Activated T-helper 1 cell treated with anti-CD3 and anti-CD28 coated beads, Interleukin-12 subunit alpha, Interleukin-12 subunit beta, Interleukin-2, Interleukin-4 antibody, amounts not matched to agents 30 ng/mL and 10 ng/mL and 1 ng/mL, durations not matched to agents 14 hours and 24 hours and 36 hours (primary cell): ENCODE measurements around the gene CLIC1. TPM values are rescaled to one million over a fixed set of nuclear protein-coding genes. Genes with fewer than 3 reads are reported as not detected.

ENCODE experiments used
- DNase-seq: peaks from one replicate; pipeline ENCODE4 v3.0.0; 2021; ENCODE audit warnings: low spot score
- H3K27ac Mint-ChIP-seq: one replicate; pipeline ENCODE4 v1.8.0; 2021; ENCODE audit warnings: mild to moderate bottlenecking, mixed read lengths
- H3K27me3 Mint-ChIP-seq: one replicate; pipeline ENCODE4 v1.8.0; 2022; ENCODE audit warnings: mild to moderate bottlenecking, moderate library complexity, mixed read lengths; ENCODE audit not compliant: insufficient read depth
- H3K36me3 Mint-ChIP-seq: one replicate; pipeline ENCODE4 v1.8.0; 2021; ENCODE audit warnings: low read depth, mixed read lengths
- H3K4me1 Mint-ChIP-seq: one replicate; pipeline ENCODE4 v1.8.0; 2021; ENCODE audit warnings: low read depth, mixed read lengths
- H3K4me3 Mint-ChIP-seq: one replicate; pipeline ENCODE4 v1.8.0; 2021; ENCODE audit warnings: mild to moderate bottlenecking, moderate library complexity, mixed read lengths
- H3K9me3 Mint-ChIP-seq: one replicate; pipeline ENCODE4 v1.8.0; 2021; ENCODE audit warnings: mixed read lengths
- intact Hi-C: fragments of 100-400 bp; cut with micrococcal nuclease; formaldehyde crosslinking; loops from one replicate; pipeline ENCODE4 v1.15.1; 2024
- total RNA-seq: library from RNA; stranded (reverse); gene quantifications from 2 replicates; pipeline ENCODE4 v1.2.3, GENCODE V29; 2022

Gene CLIC1
- total RNA-seq, 1 donor from 2014 or later: 399 TPM

GRCh38 chr6:31707701-31708100 is 28.6 kb downstream of the CLIC1 start:
- Mint-ChIP-seq H3K4me3 (no peak overlapping the region), H3K27ac (no peak overlapping the region), H3K4me1 (peaks cover 15% of the 10 kb centered on the region), H3K36me3 (peaks cover 2% of the 10 kb centered on the region), H3K9me3 (no peaks in the 10 kb centered on the region), H3K27me3 (peaks cover 4% of the 10 kb centered on the region)
- DNase-seq: no peak
- intact Hi-C loops: no loop called here

GRCh38 chr6:31706599-31706998 is 29.7 kb downstream of the CLIC1 start, which contains the start of gene LY6G6F:
Gene LY6G6F, plus strand, starts transcription at chr6:31706866. Its CDS starts 41 bp downstream, at chr6:31706907.
- peaks cover 23% of the 10 kb centered on the region for H3K4me1 Mint-ChIP-seq
- peaks cover 5% of the 10 kb centered on the region for H3K36me3 Mint-ChIP-seq
- no peak for DNase-seq
- H3K4me3 Mint-ChIP-seq: no peak within 1 kb of the TSS
- H3K27ac Mint-ChIP-seq: no peak within 1 kb of the TSS
- intact Hi-C loops: no loop called here
- no peaks in the 10 kb centered on the region for H3K27me3 Mint-ChIP-seq
- H3K9me3 Mint-ChIP-seq: no peaks in the 10 kb centered on the region

DNA sequence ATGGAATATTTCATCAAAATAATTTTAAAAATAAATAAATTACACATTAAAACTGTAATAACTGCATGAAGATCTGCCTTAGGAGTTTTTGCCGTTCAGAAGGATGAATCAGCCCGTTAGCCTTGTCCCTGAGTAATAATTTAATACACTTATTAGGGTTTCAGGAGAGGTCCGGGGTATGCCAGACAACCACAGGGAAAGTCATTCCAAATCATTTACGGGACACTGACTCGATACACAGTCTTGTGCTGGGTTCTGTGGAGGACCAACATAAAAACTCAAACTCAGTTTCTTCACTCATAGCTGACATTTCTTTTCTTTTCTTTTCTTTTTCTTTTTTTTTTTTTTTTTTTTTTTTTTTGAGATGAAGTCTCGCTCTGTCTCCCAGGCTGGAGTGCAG is 30.4 kb downstream of the CLIC1 start:
- no peak overlapping the region for H3K4me3 Mint-ChIP-seq
- no peak overlapping the region for H3K27ac Mint-ChIP-seq
- DNase-seq: no peak
- H3K27me3 Mint-ChIP-seq: no peaks in the 10 kb centered on the region
- intact Hi-C loops: no loop called here
- peaks cover 8% of the 10 kb centered on the region for H3K36me3 Mint-ChIP-seq
- H3K4me1 Mint-ChIP-seq: peaks cover 25% of the 10 kb centered on the region
- H3K9me3 Mint-ChIP-seq: no peaks in the 10 kb centered on the region

DNA sequence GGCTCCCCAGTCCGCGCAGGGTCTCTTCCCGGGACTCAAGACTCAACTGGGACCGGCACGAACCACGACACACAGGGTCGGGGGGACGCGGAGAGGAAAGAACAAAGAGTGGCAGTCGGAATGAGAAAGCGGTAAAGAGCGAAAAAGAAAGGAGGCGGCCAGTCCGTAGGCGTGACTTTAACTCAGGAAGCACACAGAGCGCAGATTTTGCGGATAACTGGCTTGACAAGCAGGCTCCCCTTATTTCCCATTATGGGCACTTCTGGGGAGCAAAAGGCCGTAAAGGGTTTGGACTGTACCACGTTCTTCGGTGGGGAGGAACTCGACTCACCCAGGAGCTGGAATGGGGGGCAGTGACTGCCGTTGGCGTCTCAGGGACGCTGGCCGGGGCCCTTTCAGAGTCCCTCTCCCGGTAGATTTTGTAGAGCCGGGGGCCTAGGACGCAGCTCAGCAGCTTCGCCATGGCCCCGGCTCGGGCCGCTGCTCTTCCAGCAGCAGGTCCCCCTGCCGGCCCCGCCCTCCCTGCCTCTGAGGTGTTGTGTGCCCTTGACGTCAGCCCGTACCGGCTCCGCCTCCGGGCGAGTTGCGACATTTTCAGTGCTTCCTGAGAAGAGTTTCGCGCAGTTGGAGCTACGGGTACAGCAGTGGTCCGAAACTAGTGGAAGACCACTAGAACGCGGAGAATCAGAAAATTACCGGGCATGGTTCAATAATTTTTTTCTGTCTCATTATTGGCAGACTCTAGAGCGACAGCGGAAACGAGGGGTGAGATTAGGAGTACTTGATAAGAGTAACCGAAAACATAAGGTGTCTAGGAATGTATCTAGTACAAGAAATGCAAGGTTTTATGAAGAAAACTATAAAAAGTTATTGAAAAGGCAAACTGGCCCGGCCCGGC is 33.3 kb downstream of the CLIC1 start, which contains the start of gene ABHD16A:
ABHD16A (minus strand) TSS at position 506 of the 898 bp plus-strand sequence; CDS start at position 463, 43 bp downstream.
- Mint-ChIP-seq H3K4me3 (peak within 1 kb of the TSS; percentile 98), H3K36me3 (peaks cover 14% of the 10 kb centered on the region)

GRCh38 chr6:31702405-31702818 is 33.9 kb downstream of the CLIC1 start:
- Mint-ChIP-seq H3K4me1 (peaks cover 31% of the 10 kb centered on the region), H3K36me3 (peaks cover 18% of the 10 kb centered on the region), H3K27ac (peak overlapping the region; percentile 97), H3K9me3 (no peaks in the 10 kb centered on the region), H3K4me3 (peak overlapping the region; percentile 98), H3K27me3 (no peaks in the 10 kb centered on the region)
- DNase-seq: peak; percentile 11
- intact Hi-C loops: loop anchor here (1.0 to 2.0 kb wide), 3 partner anchors 22 to 200 kb away; partner anchors contain the start of genes VWA7 and ZBTB12

More for the DNA sequence above, 33.3 kb downstream of the CLIC1 start, which contains the start of gene ABHD16A:
- Mint-ChIP-seq H3K4me1 (peaks cover 25% of the 10 kb centered on the region), H3K27ac (peak within 1 kb of the TSS; percentile 97), H3K27me3 (no peaks in the 10 kb centered on the region), H3K9me3 (no peaks in the 10 kb centered on the region)
- peak; percentile 95 for DNase-seq
- intact Hi-C loops: loop anchor here (1.0 to 2.0 kb wide), 12 partner anchors 23 to 256 kb away; partner anchors contain the start of genes BAG6, CLIC1, DDAH2 and HSPA1B

GRCh38 chr6:31701666-31702404 is 34.5 kb downstream of the CLIC1 start:
- peaks cover 22% of the 10 kb centered on the region for H3K36me3 Mint-ChIP-seq
- no peak for DNase-seq
- no peaks in the 10 kb centered on the region for H3K9me3 Mint-ChIP-seq
- H3K4me3 Mint-ChIP-seq: peak overlapping the region; percentile 98
- intact Hi-C loops: loop anchor here (1.0 to 2.0 kb wide), 3 partner anchors 22 to 201 kb away; partner anchors contain the start of genes VWA7 and ZBTB12
- peaks cover 34% of the 10 kb centered on the region for H3K4me1 Mint-ChIP-seq
- H3K27me3 Mint-ChIP-seq: no peaks in the 10 kb centered on the region
- H3K27ac Mint-ChIP-seq: peak overlapping the region; percentile 97

- Mint-ChIP-seq H3K36me3 (peaks cover 22% of the 10 kb centered on the region), H3K9me3 (no peaks in the 10 kb centered on the region), H3K27me3 (no peaks in the 10 kb centered on the region), H3K27ac (peak overlapping the region; percentile 1), H3K4me3 (peak overlapping the region; percentile 98), H3K4me1 (peaks cover 34% of the 10 kb centered on the region)
- no peak for DNase-seq
- intact Hi-C loops: no loop called here
Observed at GRCh38 chr6:31700740-31701401, 35.5 kb downstream of the CLIC1 start.

DNA sequence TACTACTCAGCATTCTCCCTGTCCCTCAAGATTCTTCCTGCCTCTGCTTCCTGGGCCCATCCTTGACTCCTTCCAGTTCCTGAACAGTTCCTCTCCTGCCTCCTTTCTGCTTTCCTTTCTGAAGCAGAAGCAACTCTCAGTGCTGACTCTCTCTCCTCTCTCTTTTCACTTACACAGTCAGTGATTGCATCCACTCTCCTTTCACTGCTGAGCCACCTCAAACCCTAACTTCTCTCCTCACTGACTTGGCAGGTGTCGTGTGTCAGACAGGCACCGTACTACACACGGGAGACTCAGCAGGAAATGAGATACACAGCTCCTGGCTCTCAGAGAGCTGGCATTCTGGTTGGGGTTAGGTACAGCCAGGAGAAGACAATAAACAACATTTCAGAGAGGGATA is 38.8 kb downstream of the CLIC1 start:
- Mint-ChIP-seq H3K4me3 (peak overlapping the region; percentile 6), H3K36me3 (peaks cover 32% of the 10 kb centered on the region), H3K9me3 (no peaks in the 10 kb centered on the region), H3K27ac (peak overlapping the region; percentile 80), H3K27me3 (no peaks in the 10 kb centered on the region), H3K4me1 (peaks cover 29% of the 10 kb centered on the region)
- no peak for DNase-seq
- intact Hi-C loops: no loop called here

DNA sequence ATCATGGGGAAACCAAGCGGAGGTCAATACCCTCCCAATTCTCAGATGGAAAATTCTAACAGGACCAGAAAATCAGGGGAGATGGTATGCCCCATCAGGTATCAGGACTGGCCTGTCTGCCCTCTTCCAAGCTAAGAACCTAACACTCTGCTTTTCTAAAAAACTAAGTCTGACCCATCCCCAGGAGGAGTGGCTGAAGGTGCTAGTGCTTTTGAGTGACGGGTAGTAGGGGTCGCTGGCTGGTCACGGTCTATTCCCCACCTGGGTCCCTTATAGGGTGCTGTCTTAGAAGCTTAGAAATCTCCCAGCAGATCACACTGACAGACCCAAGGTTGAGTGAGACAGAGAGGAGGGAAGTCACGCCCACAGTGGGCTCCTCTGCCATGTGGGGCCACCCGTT is 42.8 kb downstream of the CLIC1 start:
- Mint-ChIP-seq H3K27me3 (no peaks in the 10 kb centered on the region), H3K4me3 (no peak overlapping the region), H3K9me3 (no peaks in the 10 kb centered on the region), H3K27ac (no peak overlapping the region), H3K4me1 (peaks cover 22% of the 10 kb centered on the region), H3K36me3 (peaks cover 34% of the 10 kb centered on the region)
- DNase-seq: no peak
- intact Hi-C loops: no loop called here

- Mint-ChIP-seq H3K9me3 (no peaks in the 10 kb centered on the region), H3K27me3 (no peaks in the 10 kb centered on the region), H3K27ac (no peak overlapping the region), H3K4me3 (no peak overlapping the region), H3K4me1 (peaks cover 18% of the 10 kb centered on the region), H3K36me3 (peaks cover 35% of the 10 kb centered on the region)
- intact Hi-C loops: no loop called here
- no peak for DNase-seq
Observed at GRCh38 chr6:31692886-31693285, 43.4 kb downstream of the CLIC1 start.

DNA sequence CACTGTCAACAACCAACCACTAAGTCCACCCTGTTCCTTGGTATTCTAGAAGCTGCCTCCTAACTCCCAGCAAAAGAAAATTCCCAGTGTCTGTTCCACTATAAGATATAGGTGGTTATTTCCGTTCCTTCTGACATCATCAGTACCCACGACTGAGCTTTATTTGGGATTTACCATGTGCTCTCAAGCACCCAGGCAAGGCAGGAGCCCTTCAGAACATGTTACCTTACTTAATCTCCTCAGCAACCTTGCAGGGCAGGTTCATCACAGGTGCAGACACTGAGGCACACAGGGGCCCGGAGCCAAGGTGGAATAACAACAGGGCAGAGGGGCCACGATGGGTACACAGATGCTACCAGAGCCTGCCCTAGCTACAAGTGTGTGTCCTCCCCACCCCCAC is 44.0 kb downstream of the CLIC1 start:
- H3K27ac Mint-ChIP-seq: no peak overlapping the region
- H3K27me3 Mint-ChIP-seq: no peaks in the 10 kb centered on the region
- H3K36me3 Mint-ChIP-seq: peaks cover 35% of the 10 kb centered on the region
- peaks cover 13% of the 10 kb centered on the region for H3K4me1 Mint-ChIP-seq
- intact Hi-C loops: no loop called here
- H3K4me3 Mint-ChIP-seq: no peak overlapping the region
- no peaks in the 10 kb centered on the region for H3K9me3 Mint-ChIP-seq
- no peak for DNase-seq

- Mint-ChIP-seq H3K4me1 (peaks cover 10% of the 10 kb centered on the region), H3K27ac (no peak overlapping the region), H3K4me3 (no peak overlapping the region), H3K36me3 (peaks cover 32% of the 10 kb centered on the region), H3K9me3 (no peaks in the 10 kb centered on the region), H3K27me3 (no peaks in the 10 kb centered on the region)
- no peak for DNase-seq
- intact Hi-C loops: no loop called here
Observed at GRCh38 chr6:31691564-31692108, 44.7 kb downstream of the CLIC1 start.
